ENCODE measurements around the gene OR2AT4.
A peak's percentile ranks its signal among the peaks of the same experiment; 100 is the strongest.

Gene OR2AT4

DNA sequence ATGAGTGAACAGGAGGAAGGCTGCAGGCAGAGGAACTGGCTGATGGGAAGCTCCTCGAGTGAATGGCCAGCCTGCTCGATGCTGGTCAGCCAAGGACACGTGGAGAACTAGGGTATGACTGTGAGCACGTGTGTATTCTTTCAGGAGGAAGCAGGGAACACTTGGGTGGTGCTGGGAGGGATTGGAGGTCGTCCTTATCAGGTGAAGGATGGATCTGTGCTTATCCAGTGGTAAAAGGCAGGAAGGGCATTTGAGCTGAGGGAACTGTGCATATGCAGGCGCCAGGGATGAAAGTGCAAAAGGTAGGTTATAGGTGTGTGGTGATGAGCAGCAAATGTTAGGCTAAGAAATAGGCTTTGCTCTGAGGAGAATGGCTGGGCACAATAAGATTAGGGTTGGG, 44.5 kb upstream of the OR2AT4 start:
- TF ChIP-seq, protein P1, sequence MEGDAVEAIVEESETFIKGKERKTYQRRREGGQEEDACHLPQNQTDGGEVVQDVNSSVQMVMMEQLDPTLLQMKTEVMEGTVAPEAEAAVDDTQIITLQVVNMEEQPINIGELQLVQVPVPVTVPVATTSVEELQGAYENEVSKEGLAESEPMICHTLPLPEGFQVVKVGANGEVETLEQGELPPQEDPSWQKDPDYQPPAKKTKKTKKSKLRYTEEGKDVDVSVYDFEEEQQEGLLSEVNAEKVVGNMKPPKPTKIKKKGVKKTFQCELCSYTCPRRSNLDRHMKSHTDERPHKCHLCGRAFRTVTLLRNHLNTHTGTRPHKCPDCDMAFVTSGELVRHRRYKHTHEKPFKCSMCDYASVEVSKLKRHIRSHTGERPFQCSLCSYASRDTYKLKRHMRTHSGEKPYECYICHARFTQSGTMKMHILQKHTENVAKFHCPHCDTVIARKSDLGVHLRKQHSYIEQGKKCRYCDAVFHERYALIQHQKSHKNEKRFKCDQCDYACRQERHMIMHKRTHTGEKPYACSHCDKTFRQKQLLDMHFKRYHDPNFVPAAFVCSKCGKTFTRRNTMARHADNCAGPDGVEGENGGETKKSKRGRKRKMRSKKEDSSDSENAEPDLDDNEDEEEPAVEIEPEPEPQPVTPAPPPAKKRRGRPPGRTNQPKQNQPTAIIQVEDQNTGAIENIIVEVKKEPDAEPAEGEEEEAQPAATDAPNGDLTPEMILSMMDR (IDR thresholded peaks at IDR 0.05; ENCODE audit: low read depth, low read length) = no peak
- no peak for DNase-seq (ENCODE audit: low read depth, low spot score)
- in situ Hi-C loops (cut with HindIII; ENCODE audit: low sequenced_read_pairs) = no loop called here
- H3K4me3 ChIP-seq (ENCODE audit: low read depth, low read length) = no peak overlapping the region

- TF ChIP-seq, protein P1 (IDR thresholded peaks at IDR 0.05; ENCODE audit: low read depth, low read length) = peak; percentile 96
- in situ Hi-C loops (cut with HindIII; ENCODE audit: low sequenced_read_pairs) = no loop called here
- DNase-seq (ENCODE audit: low read depth, low spot score) = peak; percentile 14
- no peak overlapping the region for H3K4me3 ChIP-seq (ENCODE audit: low read depth, low read length)
These were observed 43.8 kb upstream of the OR2AT4 start for GRCh38 chr11:75140269-75141138.

- in situ Hi-C loops (cut with HindIII; ENCODE audit: low sequenced_read_pairs) = no loop called here
- no peak overlapping the region for H3K4me3 ChIP-seq (ENCODE audit: low read depth, low read length)
- DNase-seq (ENCODE audit: low read depth, low spot score) = no peak
- TF ChIP-seq, protein P1 (IDR thresholded peaks at IDR 0.05; ENCODE audit: low read depth, low read length) = no peak
These were observed 39.0 kb upstream of the OR2AT4 start for GRCh38 chr11:75135651-75136050.

GRCh38 chr11:75135021-75135650, 38.5 kb upstream of the OR2AT4 start:
- in situ Hi-C loops (cut with HindIII; ENCODE audit: low sequenced_read_pairs) = no loop called here
- TF ChIP-seq, protein P1 (IDR thresholded peaks at IDR 0.05; ENCODE audit: low read depth, low read length) = no peak
- DNase-seq (ENCODE audit: low read depth, low spot score) = no peak
- H3K4me3 ChIP-seq (ENCODE audit: low read depth, low read length) = no peak overlapping the region

- in situ Hi-C loops (cut with HindIII; ENCODE audit: low sequenced_read_pairs) = no loop called here
- no peak overlapping the region for H3K4me3 ChIP-seq (ENCODE audit: low read depth, low read length)
- TF ChIP-seq, protein P1 (IDR thresholded peaks at IDR 0.05; ENCODE audit: low read depth, low read length) = no peak
- DNase-seq (ENCODE audit: low read depth, low spot score) = no peak
These were observed 37.3 kb upstream of the OR2AT4 start for GRCh38 chr11:75133976-75134375.

DNA sequence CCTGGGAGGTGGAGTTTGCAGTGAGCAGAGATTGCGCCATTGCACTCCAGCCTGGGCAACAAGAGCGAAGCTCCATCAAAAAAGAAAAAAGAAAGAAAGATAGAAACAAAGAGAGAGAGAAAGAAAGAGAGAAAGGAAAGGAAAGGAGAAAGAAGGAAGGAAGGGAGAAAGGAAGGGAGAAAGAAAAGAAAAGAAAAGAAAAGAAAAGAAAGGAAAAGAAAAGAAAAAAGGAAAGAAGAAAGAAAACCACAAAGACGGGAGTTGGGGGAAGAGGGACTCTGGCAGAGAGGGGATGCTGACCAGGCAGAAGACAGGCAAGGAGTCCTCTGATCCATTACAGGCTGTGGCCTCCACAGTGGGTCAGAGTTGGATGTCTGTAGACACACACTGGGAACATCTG, 35.4 kb upstream of the OR2AT4 start:
- no peak overlapping the region for H3K4me3 ChIP-seq (ENCODE audit: low read depth, low read length)
- no peak for DNase-seq (ENCODE audit: low read depth, low spot score)
- in situ Hi-C loops (cut with HindIII; ENCODE audit: low sequenced_read_pairs) = no loop called here
- TF ChIP-seq, protein P1 (IDR thresholded peaks at IDR 0.05; ENCODE audit: low read depth, low read length) = no peak
